DOHH2 (cell line): ENCODE results near the gene PLBD1.
A peak's percentile ranks its signal among the peaks of the same experiment; 100 is the strongest.

Experiments used
- EZH2phosphoT487 ChIP-seq: fragments of 200-600 bp; sonication (generic); IDR thresholded peaks from 2 replicates; pipeline ENCODE4 v1.6.1; 2017; ENCODE audit warnings: borderline replicate concordance, mild to moderate bottlenecking, antibody characterized with exemption, low read length, moderate library complexity, mixed read lengths
- TF ChIP-seq, protein P1 (sequence below): fragments of 200-600 bp; sonication (generic); IDR thresholded peaks from one replicate; pipeline ENCODE4 v1.5.1; 2014; ENCODE audit warnings: antibody characterized with exemption, mild to moderate bottlenecking, low read depth, low read length; ENCODE audit not compliant: poor library complexity, severe bottlenecking

DNA sequence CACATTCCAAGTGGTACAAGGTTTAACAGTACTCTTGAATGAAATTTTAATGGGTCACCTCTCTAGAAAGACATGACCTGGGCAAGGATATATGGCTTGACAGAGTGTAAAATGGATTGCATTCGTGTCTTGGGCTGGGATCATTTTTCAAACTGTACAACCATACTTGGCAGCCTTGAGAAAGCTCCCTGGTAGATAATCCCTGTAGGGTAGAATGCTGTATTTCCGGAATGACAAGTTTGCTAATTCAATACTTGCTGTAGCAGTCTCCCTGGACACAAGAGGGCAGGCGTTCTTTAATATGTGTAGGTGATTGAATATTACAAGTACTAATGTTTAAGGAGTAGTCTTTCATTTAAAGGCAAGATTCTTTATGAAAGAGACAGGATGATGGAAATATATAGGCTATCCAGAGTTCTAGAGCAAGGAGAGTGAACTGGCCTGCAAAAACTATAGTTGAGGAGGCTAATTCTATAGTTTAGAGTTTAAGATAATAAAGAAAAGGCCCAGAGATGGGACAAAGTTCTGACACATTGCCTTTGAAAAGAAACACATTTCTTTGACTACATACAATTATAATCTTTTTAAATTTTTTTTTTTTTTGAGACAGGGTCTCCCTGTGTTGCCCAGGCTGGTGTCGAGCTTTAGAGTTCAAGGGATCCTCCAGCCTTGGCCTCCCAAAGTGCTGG lies 53.4 kb downstream of the PLBD1 start:
- TF ChIP-seq, protein P1, sequence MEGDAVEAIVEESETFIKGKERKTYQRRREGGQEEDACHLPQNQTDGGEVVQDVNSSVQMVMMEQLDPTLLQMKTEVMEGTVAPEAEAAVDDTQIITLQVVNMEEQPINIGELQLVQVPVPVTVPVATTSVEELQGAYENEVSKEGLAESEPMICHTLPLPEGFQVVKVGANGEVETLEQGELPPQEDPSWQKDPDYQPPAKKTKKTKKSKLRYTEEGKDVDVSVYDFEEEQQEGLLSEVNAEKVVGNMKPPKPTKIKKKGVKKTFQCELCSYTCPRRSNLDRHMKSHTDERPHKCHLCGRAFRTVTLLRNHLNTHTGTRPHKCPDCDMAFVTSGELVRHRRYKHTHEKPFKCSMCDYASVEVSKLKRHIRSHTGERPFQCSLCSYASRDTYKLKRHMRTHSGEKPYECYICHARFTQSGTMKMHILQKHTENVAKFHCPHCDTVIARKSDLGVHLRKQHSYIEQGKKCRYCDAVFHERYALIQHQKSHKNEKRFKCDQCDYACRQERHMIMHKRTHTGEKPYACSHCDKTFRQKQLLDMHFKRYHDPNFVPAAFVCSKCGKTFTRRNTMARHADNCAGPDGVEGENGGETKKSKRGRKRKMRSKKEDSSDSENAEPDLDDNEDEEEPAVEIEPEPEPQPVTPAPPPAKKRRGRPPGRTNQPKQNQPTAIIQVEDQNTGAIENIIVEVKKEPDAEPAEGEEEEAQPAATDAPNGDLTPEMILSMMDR, result peak; percentile 73
- no peak for TF ChIP-seq EZH2phosphoT487
